KMS-11 (cell line): ENCODE results near the gene API5.
"Not testable (repeated sequence)": the region's sequence is repeated elsewhere in the genome, so short reads cannot be mapped to it uniquely, and the experiment has no call there.

ENCODE experiments used
- H2AFZ ChIP-seq: fragments of 200-600 bp; sonication (generic); 2 replicates; pipeline ENCODE4 v1.6.1; 2016; ENCODE audit warnings: antibody characterized with exemption, mixed run types, low read depth
- H3K27ac ChIP-seq: fragments of 200-600 bp; sonication (generic); 2 replicates; pipeline ENCODE4 v1.6.1; 2016; ENCODE audit warnings: mild to moderate bottlenecking, mixed run types
- H3K27me3 ChIP-seq: fragments of 200-600 bp; sonication (generic); 2 replicates; pipeline ENCODE4 v1.6.1; 2017; ENCODE audit warnings: mild to moderate bottlenecking, low read depth, mixed run types, moderate library complexity; ENCODE audit not compliant: insufficient read depth
- H3K36me3 ChIP-seq: fragments of 200-600 bp; sonication (generic); 2 replicates; pipeline ENCODE4 v1.6.1; 2017; ENCODE audit warnings: mild to moderate bottlenecking, mixed run types; ENCODE audit not compliant: insufficient read depth
- H3K4me1 ChIP-seq: fragments of 200-600 bp; sonication (generic); 2 replicates; pipeline ENCODE4 v1.6.1; 2016; ENCODE audit warnings: mild to moderate bottlenecking, low read depth, mixed run types; ENCODE audit not compliant: poor library complexity, severe bottlenecking
- H3K4me2 ChIP-seq: fragments of 200-600 bp; sonication (generic); 2 replicates; pipeline ENCODE4 v1.7.0; 2016; ENCODE audit warnings: mild to moderate bottlenecking, mixed run types
- H3K4me3 ChIP-seq: fragments of 200-600 bp; sonication (generic); IDR thresholded peaks from 2 replicates; pipeline ENCODE4 v1.6.1; 2017; ENCODE audit warnings: low read depth, low read length, mixed read lengths; ENCODE audit not compliant: insufficient read depth
- H3K79me2 ChIP-seq: fragments of 200-600 bp; sonication (generic); 2 replicates; pipeline ENCODE4 v1.6.1; 2016; ENCODE audit warnings: low read depth, mixed run types; ENCODE audit not compliant: insufficient read depth
- H3K9ac ChIP-seq: fragments of 200-600 bp; sonication (generic); 2 replicates; pipeline ENCODE4 v1.6.1; 2016; ENCODE audit warnings: mild to moderate bottlenecking, mixed run types
- H4K20me1 ChIP-seq: fragments of 200-600 bp; sonication (generic); 2 replicates; pipeline ENCODE4 v1.6.1; 2016; ENCODE audit warnings: mild to moderate bottlenecking, mixed run types; ENCODE audit not compliant: insufficient read depth
- CTCF ChIP-seq: fragments of 200-600 bp; sonication (generic); conservative IDR thresholded peaks from 2 replicates; pipeline ENCODE4 v1.6.1; 2017; ENCODE audit warnings: low read depth, mild to moderate bottlenecking, antibody characterized with exemption, low read length, moderate library complexity, mixed read lengths

API5 gene

GRCh38 chr11:43327987-43328386 lies 16.2 kb downstream of the API5 start:
- no peak for TF ChIP-seq CTCF
- no peak overlapping the region for H3K4me2 ChIP-seq
- no peak overlapping the region for H3K4me3 ChIP-seq
- no peak overlapping the region for H3K27ac ChIP-seq
- H3K36me3 ChIP-seq: peaks cover 7% of the 10 kb centered on the region; the same call in 1 of the 2 replicates
- no peak overlapping the region for H2AFZ ChIP-seq
- peaks cover 10% of the 10 kb centered on the region for H3K4me1 ChIP-seq
- H4K20me1 ChIP-seq: no peaks in the 10 kb centered on the region
- no peaks in the 10 kb centered on the region for H3K27me3 ChIP-seq
- H3K79me2 ChIP-seq: no peaks in the 10 kb centered on the region
- H3K9ac ChIP-seq: no peak overlapping the region

GRCh38 chr11:43328482-43328881 lies 16.7 kb downstream of the API5 start:
- no peak overlapping the region for H3K27ac ChIP-seq
- H3K79me2 ChIP-seq: no peaks in the 10 kb centered on the region
- H3K36me3 ChIP-seq: peaks cover 6% of the 10 kb centered on the region; the same call in 1 of the 2 replicates
- no peak overlapping the region for H2AFZ ChIP-seq
- no peak overlapping the region for H3K4me3 ChIP-seq
- no peaks in the 10 kb centered on the region for H4K20me1 ChIP-seq
- TF ChIP-seq CTCF: no peak
- H3K4me1 ChIP-seq: peaks cover 10% of the 10 kb centered on the region
- H3K27me3 ChIP-seq: no peaks in the 10 kb centered on the region
- no peak overlapping the region for H3K9ac ChIP-seq
- no peak overlapping the region for H3K4me2 ChIP-seq

- no peak overlapping the region for H3K4me3 ChIP-seq
- H2AFZ ChIP-seq: no peak overlapping the region
- H3K4me1 ChIP-seq: peaks cover 33% of the 10 kb centered on the region
- H3K27me3 ChIP-seq: no peaks in the 10 kb centered on the region
- H3K79me2 ChIP-seq: no peaks in the 10 kb centered on the region
- no peaks in the 10 kb centered on the region for H3K36me3 ChIP-seq
- H3K9ac ChIP-seq: no peak overlapping the region
- no peak overlapping the region for H3K27ac ChIP-seq
- no peak for TF ChIP-seq CTCF
- no peaks in the 10 kb centered on the region for H4K20me1 ChIP-seq
- no peak overlapping the region; the same call in 1 of the 2 replicates for H3K4me2 ChIP-seq
Observed at GRCh38 chr11:43341159-43341558, 29.4 kb downstream of the API5 start.

DNA sequence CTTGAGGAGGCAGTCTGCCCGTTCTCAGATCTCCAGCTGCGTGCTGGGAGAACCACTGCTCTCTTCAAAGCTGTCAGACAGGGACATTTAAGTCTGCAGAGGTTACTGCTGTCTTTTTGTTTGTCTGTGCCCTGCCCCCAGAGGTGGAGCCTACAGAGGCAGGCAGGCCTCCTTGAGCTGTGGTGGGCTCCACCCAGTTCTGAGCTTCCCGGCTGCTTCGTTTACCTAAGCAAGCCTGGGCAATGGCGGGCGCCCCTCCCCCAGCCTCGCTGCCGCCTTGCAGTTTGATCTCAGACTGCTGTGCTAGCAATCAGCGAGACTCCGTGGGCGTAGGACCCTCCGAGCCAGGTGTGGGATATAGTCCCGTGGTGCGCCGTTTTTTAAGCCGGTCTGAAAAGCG lies 39.6 kb downstream of the API5 start:
- H2AFZ ChIP-seq, H3K4me3 ChIP-seq, H3K27me3 ChIP-seq, H3K79me2 ChIP-seq, H3K4me2 ChIP-seq, H3K9ac ChIP-seq, H3K36me3 ChIP-seq, H3K27ac ChIP-seq, H3K4me1 ChIP-seq, H4K20me1 ChIP-seq: not testable (repeated sequence)

DNA sequence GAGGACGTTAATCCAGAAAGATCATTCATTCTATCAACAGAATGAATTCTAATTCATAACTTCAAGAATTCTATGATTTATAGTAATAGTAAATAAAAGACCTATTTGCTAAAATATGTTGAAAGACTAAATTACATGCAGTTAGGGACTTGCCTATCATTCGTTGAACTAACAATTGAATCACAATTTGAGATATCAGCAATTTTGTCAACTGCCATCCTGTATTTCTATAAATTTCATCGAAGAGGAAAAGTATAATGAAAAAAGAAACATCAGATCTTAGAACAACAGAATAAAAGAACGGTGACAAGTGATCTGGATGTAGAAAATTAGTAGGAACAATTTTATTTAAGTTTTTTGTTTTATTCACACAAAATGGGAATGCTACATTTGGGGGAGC lies 42.5 kb downstream of the API5 start:
- no peaks in the 10 kb centered on the region for H4K20me1 ChIP-seq
- H3K9ac ChIP-seq: no peak overlapping the region
- H3K79me2 ChIP-seq: peaks cover 2% of the 10 kb centered on the region; the same call in 1 of the 2 replicates
- H3K36me3 ChIP-seq: no peaks in the 10 kb centered on the region
- no peak overlapping the region for H3K4me3 ChIP-seq
- H3K4me1 ChIP-seq: peaks cover 6% of the 10 kb centered on the region
- no peak for TF ChIP-seq CTCF
- H2AFZ ChIP-seq: no peak overlapping the region
- H3K27ac ChIP-seq: no peak overlapping the region
- H3K4me2 ChIP-seq: no peak overlapping the region
- no peaks in the 10 kb centered on the region for H3K27me3 ChIP-seq
